Keratinocyte (primary cell): ENCODE results near the gene ABCD1. TPM values are rescaled to one million over a fixed set of nuclear protein-coding genes. Genes with fewer than 3 reads are reported as not detected.
A peak's percentile ranks its signal among the peaks of the same experiment; 100 is the strongest.

Source experiments
- DNase-seq: peaks from one replicate; pipeline ENCODE4 v3.0.0-alpha.2; 2011; ENCODE audit warnings: low read depth, missing footprints, low spot score
- FAIRE-seq: peaks from 2 replicates; lab custom pipeline; 2011; peaks lifted over from hg19 to GRCh38; lab: Jason Lieb, UNC
- H2AFZ ChIP-seq: 2 replicates; pipeline ENCODE4 v1.6.0; 2012; ENCODE audit warnings: low read length, control low read depth, inconsistent platforms; ENCODE audit not compliant: control insufficient read depth
- H3K27ac ChIP-seq: 2 replicates; pipeline ENCODE4 v1.5.1; 2011; ENCODE audit warnings: low read length; ENCODE audit not compliant: control insufficient read depth, insufficient read depth
- H3K27me3 ChIP-seq: 3 replicates; pipeline ENCODE4 v1.6.0; 2011; ENCODE audit warnings: low read length; ENCODE audit not compliant: control insufficient read depth, insufficient read depth; ENCODE audit errors: extremely low read depth
- H3K36me3 ChIP-seq, 2 experiments: 2 replicates in 1 of 2; 3 replicates in 1 of 2; pipeline ENCODE4 v1.5.1; 2011; ENCODE audit warnings: low read length in 2 of 2, mild to moderate bottlenecking in 1 of 2; ENCODE audit not compliant: control insufficient read depth in 2 of 2, insufficient read depth in 2 of 2; ENCODE audit errors: extremely low read depth in 1 of 2
- H3K4me1 ChIP-seq: 3 replicates; pipeline ENCODE4 v1.5.1; 2011; ENCODE audit warnings: low read length; ENCODE audit not compliant: control insufficient read depth, insufficient read depth; ENCODE audit errors: extremely low read depth
- H3K4me2 ChIP-seq: 3 replicates; pipeline ENCODE4 v1.6.0; 2011; ENCODE audit warnings: low read depth, low read length; ENCODE audit not compliant: control insufficient read depth, insufficient read depth; ENCODE audit errors: extremely low read depth
- H3K4me3 ChIP-seq, 3 experiments: fragments of 200-600 bp in 1 of 3; sonication (generic) in 1 of 3; 2 replicates in 2 of 3; 3 replicates in 1 of 3; pipeline ENCODE4 v1.5.1; 2011 to 2016; ENCODE audit warnings: low read length in 3 of 3, mild to moderate bottlenecking in 3 of 3, control low read depth in 2 of 3, inconsistent platforms in 1 of 3, low read depth in 1 of 3, mixed read lengths in 1 of 3, mixed run types in 1 of 3, moderate library complexity in 1 of 3; ENCODE audit not compliant: control insufficient read depth in 2 of 3, insufficient read depth in 2 of 3; ENCODE audit errors: extremely low read depth in 1 of 3
- H3K79me2 ChIP-seq: 2 replicates; pipeline ENCODE4 v1.6.0; 2012; ENCODE audit warnings: low read length; ENCODE audit not compliant: control insufficient read depth, insufficient read depth
- H3K9ac ChIP-seq: 3 replicates; pipeline ENCODE4 v1.6.0; 2011; ENCODE audit warnings: low read length; ENCODE audit not compliant: control insufficient read depth, insufficient read depth; ENCODE audit errors: extremely low read depth
- H3K9me1 ChIP-seq: 3 replicates; pipeline ENCODE4 v1.6.0; 2011; ENCODE audit warnings: low read length; ENCODE audit not compliant: control insufficient read depth, insufficient read depth; ENCODE audit errors: extremely low read depth
- H3K9me3 ChIP-seq: 2 replicates; pipeline ENCODE4 v1.5.1; 2012; ENCODE audit warnings: low read depth, low read length; ENCODE audit not compliant: control insufficient read depth
- H4K20me1 ChIP-seq: 3 replicates; pipeline ENCODE4 v1.6.0; 2011; ENCODE audit warnings: low read length; ENCODE audit not compliant: control insufficient read depth, insufficient read depth; ENCODE audit errors: extremely low read depth
- EZH2 ChIP-seq: IDR thresholded peaks from one replicate; pipeline ENCODE4 v1.6.1; 2012; ENCODE audit warnings: inconsistent platforms, mild to moderate bottlenecking, low read length, moderate library complexity
- dilution Hi-C: fragments of 300-500 bp; cut with MboI; formaldehyde crosslinking; loops from one replicate; pipeline ENCODE4 v1.7.0; 2020; ENCODE audit warnings: low sequenced_read_pairs; ENCODE audit not compliant: extremely low pct_ligation_motif_present
- polyA plus RNA-seq, 5 experiments: library from polyadenylated mRNA; depleted of rRNA in 3 of 5; stranded (reverse) in 3 of 5; stranded (forward) in 1 of 5; unstranded in 1 of 5; fragments of >200 nt; gene quantifications; 1 replicate in 1 of 5; 2 replicates in 3 of 5; 3 replicates in 1 of 5; pipeline versions ENCODE4 v1.2.1 to v1.2.3, GENCODE V29; 2011 to 2012; ENCODE audit warnings: missing spikeins in 2 of 5, low read depth in 1 of 5, low replicate concordance in 1 of 5
- TF ChIP-seq, protein P1 (sequence below), 3 experiments: IDR thresholded peaks in 1 of 3; conservative IDR thresholded peaks in 1 of 3; optimal IDR thresholded peaks in 1 of 3; 2 replicates in 2 of 3; 3 replicates in 1 of 3; pipeline versions ENCODE3 to v1.5.1; 2011; ENCODE audit warnings: low read length in 3 of 3, mild to moderate bottlenecking in 3 of 3, moderate library complexity in 2 of 3, control low read depth in 1 of 3, inconsistent platforms in 1 of 3; ENCODE audit not compliant: insufficient read depth in 2 of 3; ENCODE audit errors: extremely low read depth in 1 of 3

The ABCD1 gene
- polyA plus RNA-seq, 1 donor (not counting 4 experiments of a cell fraction or from before 2014, with no cell fraction given): 0.81 TPM

DNA sequence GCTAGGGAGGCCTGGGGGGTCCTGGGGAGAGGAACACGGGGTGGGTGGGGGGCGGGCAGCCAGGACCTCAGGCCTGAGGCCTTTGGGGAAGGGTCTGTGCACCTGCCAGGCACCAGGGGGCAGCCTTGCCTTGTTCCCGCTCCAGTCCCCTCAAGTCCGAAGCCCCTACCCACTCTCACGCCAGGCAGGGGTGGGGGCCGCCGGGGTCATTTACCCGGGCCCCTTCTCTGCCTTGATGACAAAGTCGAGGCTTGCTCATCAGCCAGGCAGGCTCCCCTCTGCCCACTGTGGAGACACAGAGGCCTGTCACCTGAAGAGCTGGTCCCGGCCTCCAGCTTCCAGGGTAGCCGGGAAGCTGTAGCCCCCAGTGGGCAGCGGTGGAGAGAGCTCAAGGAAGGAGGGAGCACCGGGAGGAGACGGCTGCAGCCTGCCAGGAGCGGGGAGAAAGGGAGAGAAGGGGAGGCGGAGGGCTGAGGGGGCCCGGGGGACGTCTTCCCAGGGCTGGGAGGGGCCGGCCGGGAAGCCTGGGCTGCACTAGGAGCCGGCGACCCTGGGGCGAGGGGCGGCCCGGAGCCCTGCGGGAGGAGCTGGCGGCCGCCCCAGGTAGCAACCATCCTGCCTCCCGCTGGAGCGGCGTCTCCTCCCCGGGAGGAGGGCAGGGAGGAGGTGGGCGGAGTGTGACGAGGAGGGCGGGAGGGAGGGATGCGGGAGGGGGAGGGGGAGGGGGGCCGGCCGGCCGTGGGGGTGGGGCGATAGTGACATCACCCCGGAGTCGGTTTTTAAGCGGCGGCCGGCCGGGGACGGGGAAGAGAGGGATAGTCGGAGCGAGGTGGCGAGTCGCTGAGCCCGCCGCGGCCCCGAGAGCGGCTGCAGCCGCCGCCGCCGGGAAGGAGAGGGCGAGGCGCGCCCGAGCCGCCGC lies 37.3 kb upstream of the ABCD1 start, which contains the start of gene SLC6A8:
Gene SLC6A8 (plus strand): TSS at position 806 of the 919 bp plus-strand sequence. CDS start 649 bp downstream, outside the sequence.
- Histone ChIP-seq H3K79me2 (peaks cover 11% of the 10 kb centered on the region), H2AFZ (no peak within 1 kb of the TSS), H3K4me2 (peak within 1 kb of the TSS; percentile 27), H3K36me3 (no peaks in the 10 kb centered on the region), H4K20me1 (no peaks in the 10 kb centered on the region), H3K9me3 (no peaks in the 10 kb centered on the region), H3K27me3 (no peaks in the 10 kb centered on the region), H3K9ac (peak within 1 kb of the TSS; percentile 61), H3K4me1 (peaks cover 8% of the 10 kb centered on the region), H3K9me1 (no peaks in the 10 kb centered on the region), H3K27ac (no peak within 1 kb of the TSS), H3K4me3 (peak within 1 kb of the TSS in 1 of 3 experiments; percentile 48)
- dilution Hi-C loops: no loop called here
- DNase-seq (no peak), FAIRE-seq (no peak)
- TF ChIP-seq EZH2: no peak
- TF ChIP-seq, protein P1, sequence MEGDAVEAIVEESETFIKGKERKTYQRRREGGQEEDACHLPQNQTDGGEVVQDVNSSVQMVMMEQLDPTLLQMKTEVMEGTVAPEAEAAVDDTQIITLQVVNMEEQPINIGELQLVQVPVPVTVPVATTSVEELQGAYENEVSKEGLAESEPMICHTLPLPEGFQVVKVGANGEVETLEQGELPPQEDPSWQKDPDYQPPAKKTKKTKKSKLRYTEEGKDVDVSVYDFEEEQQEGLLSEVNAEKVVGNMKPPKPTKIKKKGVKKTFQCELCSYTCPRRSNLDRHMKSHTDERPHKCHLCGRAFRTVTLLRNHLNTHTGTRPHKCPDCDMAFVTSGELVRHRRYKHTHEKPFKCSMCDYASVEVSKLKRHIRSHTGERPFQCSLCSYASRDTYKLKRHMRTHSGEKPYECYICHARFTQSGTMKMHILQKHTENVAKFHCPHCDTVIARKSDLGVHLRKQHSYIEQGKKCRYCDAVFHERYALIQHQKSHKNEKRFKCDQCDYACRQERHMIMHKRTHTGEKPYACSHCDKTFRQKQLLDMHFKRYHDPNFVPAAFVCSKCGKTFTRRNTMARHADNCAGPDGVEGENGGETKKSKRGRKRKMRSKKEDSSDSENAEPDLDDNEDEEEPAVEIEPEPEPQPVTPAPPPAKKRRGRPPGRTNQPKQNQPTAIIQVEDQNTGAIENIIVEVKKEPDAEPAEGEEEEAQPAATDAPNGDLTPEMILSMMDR (optimal IDR thresholded peaks at IDR 0.05 in 1 of 3, IDR thresholded peaks at IDR 0.05 in 1 of 3, conservative IDR thresholded peaks at IDR 0.05 in 1 of 3; ENCODE audit: extremely low read depth in 1 of 3, insufficient read depth in 2 of 3, low read length in 3 of 3): peak in 1 of 3 experiments; percentile 6

DNA sequence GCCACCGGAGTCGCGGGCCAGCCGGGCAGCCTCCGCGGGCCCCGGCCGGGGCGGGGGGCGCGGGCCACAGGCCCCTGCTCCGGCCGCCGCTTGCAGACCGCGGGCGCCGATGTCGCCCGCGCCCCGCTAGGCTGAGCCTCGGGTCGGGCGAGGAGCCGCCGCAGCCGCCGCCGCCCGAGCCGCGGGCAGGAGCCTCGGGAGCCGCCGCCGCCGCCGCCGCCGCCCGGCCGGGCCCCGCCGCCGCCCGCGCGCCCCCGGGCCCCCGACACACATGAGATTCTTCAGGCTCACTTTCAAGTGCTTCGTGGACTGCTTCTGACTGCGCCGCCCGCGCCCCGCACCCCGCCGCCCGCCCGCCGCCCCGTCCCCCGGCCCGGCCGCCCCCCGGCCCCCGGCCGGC lies 36.6 kb upstream of the ABCD1 start:
- H3K4me2 ChIP-seq: no peak overlapping the region
- H3K27ac ChIP-seq: no peak overlapping the region
- no peak overlapping the region for H2AFZ ChIP-seq
- DNase-seq (no peak), FAIRE-seq (no peak)
- H3K27me3 ChIP-seq: no peaks in the 10 kb centered on the region
- no peak overlapping the region for H3K4me3 ChIP-seq
- H4K20me1 ChIP-seq: no peaks in the 10 kb centered on the region
- dilution Hi-C loops: no loop called here
- H3K9me3 ChIP-seq: no peaks in the 10 kb centered on the region
- H3K79me2 ChIP-seq: peaks cover 11% of the 10 kb centered on the region
- TF ChIP-seq, protein P1 (optimal IDR thresholded peaks at IDR 0.05 in 1 of 3, IDR thresholded peaks at IDR 0.05 in 1 of 3, conservative IDR thresholded peaks at IDR 0.05 in 1 of 3; ENCODE audit: extremely low read depth in 1 of 3, insufficient read depth in 2 of 3, low read length in 3 of 3): no peak
- no peak for TF ChIP-seq EZH2
- no peaks in the 10 kb centered on the region for H3K36me3 ChIP-seq
- H3K4me1 ChIP-seq: peaks cover 8% of the 10 kb centered on the region
- no peaks in the 10 kb centered on the region for H3K9me1 ChIP-seq
- no peak overlapping the region for H3K9ac ChIP-seq
